BJ (cell line): ENCODE measurements around the gene FMO3. TPM values are rescaled to one million over a fixed set of nuclear protein-coding genes. Genes with fewer than 3 reads are reported as not detected.

Source experiments
- CTCF ChIA-PET: fragments of 350-600 bp; formaldehyde crosslinking; extraction: SDS; loops from one replicate; lab custom pipeline; 2021; ENCODE audit warnings: antibody characterized with exemption, inconsistent platforms; lab: Yijun Ruan, JAX
- POLR2A ChIA-PET: fragments of 300-600 bp; sonication (Branson Sonifier 250); formaldehyde crosslinking; extraction: SDS; loops from one replicate; lab custom pipeline; 2021; ENCODE audit warnings: antibody characterized with exemption; lab: Charles Lee
- DNase-seq: peaks from one replicate; pipeline ENCODE4 v3.0.0-alpha.2; 2011; ENCODE audit warnings: low read depth
- H3K27me3 ChIP-seq: 2 replicates; pipeline ENCODE4 v1.6.0; 2011; ENCODE audit warnings: low read length; ENCODE audit not compliant: control insufficient read depth, insufficient read depth
- H3K36me3 ChIP-seq: 2 replicates; pipeline ENCODE4 v1.5.1; 2011; ENCODE audit warnings: low read length; ENCODE audit not compliant: control insufficient read depth, insufficient read depth
- H3K4me3 ChIP-seq: 2 replicates; pipeline ENCODE4 v1.5.1; 2011; ENCODE audit warnings: low read depth, mild to moderate bottlenecking, control low read depth, low read length
- CTCF ChIP-seq: IDR thresholded peaks from 2 replicates; pipeline ENCODE4 v1.5.1; 2011; ENCODE audit warnings: low read depth, mild to moderate bottlenecking, control low read depth, inconsistent platforms, low read length, moderate library complexity; ENCODE audit not compliant: insufficient read depth
- polyA plus RNA-seq: library from polyadenylated mRNA; depleted of rRNA; stranded (reverse); fragments of >200 nt; gene quantifications from 2 replicates; pipeline ENCODE4 v1.2.3, GENCODE V29; 2011

Gene FMO3
- polyA plus RNA-seq, 1 experiment, result 0.45 TPM

DNA sequence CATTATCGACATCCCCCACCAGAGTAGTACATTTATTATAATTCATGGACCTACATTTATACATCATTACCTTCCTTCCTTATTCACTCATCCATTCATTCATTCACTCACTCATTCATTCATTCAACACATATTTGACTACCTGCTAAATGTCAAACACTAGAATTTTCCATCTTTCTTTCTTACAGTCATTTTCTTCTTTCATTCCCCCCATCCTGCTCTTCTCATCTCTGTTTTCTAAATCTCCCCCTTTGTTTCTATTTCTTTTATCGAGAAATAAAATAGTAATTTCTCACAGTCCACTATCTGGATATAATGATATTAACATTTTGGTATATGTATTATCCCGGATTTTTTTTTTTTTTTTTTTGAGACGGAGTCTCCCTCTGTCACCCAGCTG, 27.8 kb upstream of the FMO3 start:
- DNase-seq, result no peak
- Histone ChIP-seq H3K4me3 (no peak overlapping the region), H3K27me3 (no peaks in the 10 kb centered on the region), H3K36me3 (no peaks in the 10 kb centered on the region)
- ChIA-PET POLR2A (no interaction called here), CTCF (no interaction called here)
- no peak for TF ChIP-seq CTCF

DNA sequence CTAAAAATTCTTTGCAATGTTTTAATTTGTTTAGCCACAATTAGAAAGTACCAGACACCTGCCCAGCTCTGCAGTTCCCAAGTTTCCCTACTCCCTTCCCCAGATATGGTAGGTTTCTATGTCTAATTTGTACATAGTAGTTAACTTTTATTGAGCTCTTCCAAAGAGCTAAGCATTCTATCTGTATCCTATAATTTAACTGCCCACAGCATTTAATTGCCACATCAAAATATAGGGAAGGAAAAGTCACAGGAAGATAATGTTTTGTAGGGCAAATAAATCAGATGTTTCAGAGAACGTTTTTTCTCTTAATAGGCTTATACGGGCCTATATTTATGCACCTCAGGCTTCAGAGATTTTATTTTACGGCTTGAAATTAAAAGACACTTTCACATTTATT, 15.7 kb upstream of the FMO3 start:
- no peak for TF ChIP-seq CTCF
- no peak for DNase-seq
- Histone ChIP-seq H3K4me3 (no peak overlapping the region), H3K27me3 (no peaks in the 10 kb centered on the region), H3K36me3 (no peaks in the 10 kb centered on the region)
- ChIA-PET CTCF (interaction anchor here (1.2 kb wide), 1 partner anchor 9 kb away, joined by 3 read pairs; no protein-coding TSS in a partner anchor), POLR2A (no interaction called here)

- Histone ChIP-seq H3K4me3 (no peak overlapping the region), H3K27me3 (no peaks in the 10 kb centered on the region), H3K36me3 (no peaks in the 10 kb centered on the region)
- CTCF ChIA-PET, result interaction anchor here (0.6 to 2.8 kb wide), 26 partner anchors 11 to 363 kb away, joined by 3 to 49 read pairs (median 4); partner anchors contain the start of gene FMO4
- POLR2A ChIA-PET, result interaction anchor here (0.6 to 1.2 kb wide), 3 partner anchors 141 to 417 kb away, joined by 3 read pairs; partner anchors contain the start of gene PRRX1
- peak; percentile 46 for DNase-seq
- TF ChIP-seq CTCF, result peak; percentile 42
These were observed 9.4 kb upstream of the FMO3 start for GRCh38 chr1:171081314-171081753.

GRCh38 chr1:171081763-171082201, 8.9 kb upstream of the FMO3 start:
- Histone ChIP-seq H3K36me3 (no peaks in the 10 kb centered on the region), H3K27me3 (no peaks in the 10 kb centered on the region), H3K4me3 (no peak overlapping the region)
- CTCF ChIA-PET, result interaction anchor here (0.8 to 2.8 kb wide), 25 partner anchors 10 to 258 kb away, joined by 3 to 49 read pairs (median 5); partner anchors contain the start of gene FMO4
- POLR2A ChIA-PET, result interaction anchor here (0.6 to 1.2 kb wide), 3 partner anchors 141 to 418 kb away, joined by 3 read pairs; partner anchors contain the start of gene PRRX1
- no peak for TF ChIP-seq CTCF
- no peak for DNase-seq

DNA sequence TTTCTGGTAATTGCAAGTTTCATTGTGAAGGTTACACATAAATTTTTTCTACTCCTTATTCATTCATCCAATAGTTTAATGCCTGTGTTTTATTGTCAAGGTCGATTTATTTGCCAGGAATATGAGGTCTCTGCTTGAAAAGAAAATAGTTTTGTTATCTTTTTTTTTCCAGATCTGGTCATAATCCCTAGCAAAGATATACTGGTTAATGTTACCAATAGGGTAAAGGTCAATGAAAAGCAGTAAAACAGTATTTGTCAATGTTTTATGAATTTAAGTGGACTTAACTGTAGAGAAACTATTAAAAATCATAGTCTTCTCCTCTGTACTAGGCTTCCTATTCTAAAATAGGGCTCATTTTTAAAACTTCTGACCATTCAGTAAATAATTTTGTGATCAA, 8.1 kb upstream of the FMO3 start:
- ChIA-PET CTCF (interaction anchor here (0.8 to 2.8 kb wide), 8 partner anchors 10 to 231 kb away, joined by 3 to 49 read pairs (median 8); partner anchors contain the start of gene FMO4), POLR2A (no interaction called here)
- Histone ChIP-seq H3K4me3 (no peak overlapping the region), H3K27me3 (no peaks in the 10 kb centered on the region), H3K36me3 (no peaks in the 10 kb centered on the region)
- TF ChIP-seq CTCF, result no peak
- no peak for DNase-seq
